NCI-H526 treated with DMSO at 0.1 percent for 48 hours (cell line): Measurements from ENCODE around the gene GPA33.

ENCODE experiments used
- DNase-seq: peaks from one replicate; lab custom pipeline; 2025; lab: John Stamatoyannopoulos, UW

The GPA33 gene, protein sequence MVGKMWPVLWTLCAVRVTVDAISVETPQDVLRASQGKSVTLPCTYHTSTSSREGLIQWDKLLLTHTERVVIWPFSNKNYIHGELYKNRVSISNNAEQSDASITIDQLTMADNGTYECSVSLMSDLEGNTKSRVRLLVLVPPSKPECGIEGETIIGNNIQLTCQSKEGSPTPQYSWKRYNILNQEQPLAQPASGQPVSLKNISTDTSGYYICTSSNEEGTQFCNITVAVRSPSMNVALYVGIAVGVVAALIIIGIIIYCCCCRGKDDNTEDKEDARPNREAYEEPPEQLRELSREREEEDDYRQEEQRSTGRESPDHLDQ

DNA sequence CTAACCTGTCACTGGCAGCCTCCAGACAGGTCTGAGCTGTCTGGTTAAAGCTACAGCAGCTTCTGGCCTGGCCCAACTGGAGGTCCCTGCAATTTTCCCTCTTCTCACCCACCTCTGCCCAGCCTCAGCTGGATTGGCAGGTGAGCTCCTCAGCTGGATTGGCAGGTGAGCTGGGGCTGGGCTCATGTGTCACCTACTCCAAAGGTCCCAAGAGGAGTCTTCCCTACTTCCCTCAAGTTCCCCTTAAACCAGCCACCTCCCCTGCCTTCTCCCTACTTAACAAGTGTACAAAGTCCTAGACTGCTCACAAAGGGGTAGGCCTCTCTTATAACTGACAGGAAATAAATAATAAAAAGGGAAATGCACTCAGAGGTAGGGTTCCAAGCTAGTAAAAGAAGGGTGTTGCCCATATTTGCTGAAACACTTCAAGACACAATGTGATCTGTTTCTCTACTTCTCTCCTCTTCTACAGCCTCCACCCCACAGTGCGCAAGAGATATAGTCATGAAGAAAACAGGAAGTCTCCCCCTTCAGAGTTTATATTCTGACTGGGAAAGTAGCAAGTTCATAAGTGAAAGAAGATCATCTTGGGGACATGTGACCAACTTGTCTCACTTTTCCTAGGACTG is at the start of gene GPA33:
Gene GPA33 (minus strand): TSS at position 64 of the 629 bp plus-strand sequence. CDS start 90 bp downstream, outside the sequence.
- DNase-seq = no peak

DNA sequence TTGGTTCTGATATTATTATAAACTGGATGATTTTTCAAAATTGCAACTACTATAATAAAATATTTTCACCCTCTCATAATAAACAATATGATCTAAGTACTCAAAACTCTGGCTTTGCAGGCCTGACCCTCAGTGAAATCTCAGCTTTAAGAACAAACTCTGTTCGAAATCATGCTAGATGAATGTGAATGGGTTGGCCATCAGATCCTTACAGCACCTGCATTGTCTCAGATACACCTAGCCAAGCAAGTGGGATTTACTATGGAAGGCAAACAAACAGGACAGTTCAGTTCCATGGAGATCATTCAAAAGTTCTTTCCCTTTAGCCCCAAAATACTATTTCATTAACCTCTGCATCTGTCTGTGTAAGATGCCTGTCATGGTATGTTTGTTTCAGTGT is 48.5 kb upstream of the GPA33 start:
- DNase-seq = no peak

DNA sequence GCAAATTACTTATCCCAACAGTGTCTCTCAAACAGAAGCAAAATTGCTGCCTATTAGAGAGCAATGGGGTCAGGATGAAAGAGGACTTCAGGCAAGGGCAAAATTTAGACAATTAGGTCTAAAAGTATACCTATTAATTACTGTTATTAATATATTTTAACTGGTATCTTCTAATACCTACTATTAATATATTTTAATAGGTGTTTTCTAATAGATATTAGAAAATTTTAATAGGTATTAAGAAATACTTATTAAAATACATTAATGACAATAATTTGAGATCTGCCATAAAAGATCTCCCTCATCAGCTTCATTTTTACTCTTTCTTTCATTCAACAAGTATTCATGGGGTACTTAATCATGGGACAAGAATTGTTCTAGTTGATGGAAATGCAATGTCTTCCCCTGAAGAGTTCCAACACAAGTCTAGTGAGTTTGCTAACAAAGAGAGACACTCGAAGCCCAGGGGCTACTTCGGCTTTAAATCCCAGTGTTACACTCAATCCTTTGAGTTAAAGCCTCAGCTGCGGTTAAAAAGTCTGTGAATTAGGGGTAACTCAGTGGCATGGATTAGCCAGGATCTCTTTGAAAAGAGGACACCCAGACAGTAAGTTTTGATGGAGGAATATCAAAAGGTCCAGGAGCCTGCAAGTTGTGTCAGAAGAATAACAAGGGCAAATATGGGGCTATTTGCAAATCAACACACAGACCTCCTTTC is 47.8 kb upstream of the GPA33 start:
- no peak for DNase-seq

DNA sequence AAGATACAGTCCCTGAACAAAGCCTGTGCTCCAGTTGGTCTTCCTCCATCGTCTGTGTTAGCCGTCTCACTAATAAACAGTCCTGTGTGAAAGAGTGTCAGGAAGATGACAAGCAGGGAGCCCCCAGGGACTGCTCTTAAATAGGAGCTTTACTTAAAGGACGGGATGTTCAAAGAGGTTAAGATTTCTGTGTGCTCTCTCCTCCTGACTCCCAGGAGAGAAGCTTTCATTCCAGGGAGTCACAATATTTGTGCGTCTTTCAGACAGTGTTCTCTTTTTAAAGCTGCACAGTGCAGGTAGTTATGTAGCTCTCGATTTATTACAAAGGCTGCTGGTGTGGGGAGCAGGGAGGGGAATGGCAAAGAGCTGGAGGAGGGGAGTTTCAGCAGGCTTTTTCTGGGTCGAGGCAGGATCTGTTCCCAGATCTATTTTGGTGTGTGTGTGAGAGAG is 47.2 kb upstream of the GPA33 start:
- peak; percentile 58 for DNase-seq

DNA sequence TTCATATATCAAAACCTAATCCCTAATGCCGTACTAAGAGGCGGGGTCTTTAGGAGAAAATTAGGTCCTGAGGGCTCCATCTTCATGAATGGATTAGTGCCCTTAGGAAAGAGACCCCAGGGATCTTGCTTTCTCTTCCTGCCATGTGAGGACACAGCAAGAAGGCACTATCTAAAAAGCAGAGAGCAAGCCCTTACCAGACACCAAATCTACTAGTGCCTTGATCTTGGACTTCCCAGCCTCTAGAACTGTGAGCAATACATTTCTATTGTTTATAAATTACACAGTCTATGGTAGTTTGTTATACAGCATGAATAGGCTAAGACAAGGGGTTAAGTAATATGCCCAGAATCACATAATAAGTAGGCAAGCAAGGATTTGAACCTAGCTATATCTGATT is 46.6 kb upstream of the GPA33 start:
- DNase-seq = no peak

DNA sequence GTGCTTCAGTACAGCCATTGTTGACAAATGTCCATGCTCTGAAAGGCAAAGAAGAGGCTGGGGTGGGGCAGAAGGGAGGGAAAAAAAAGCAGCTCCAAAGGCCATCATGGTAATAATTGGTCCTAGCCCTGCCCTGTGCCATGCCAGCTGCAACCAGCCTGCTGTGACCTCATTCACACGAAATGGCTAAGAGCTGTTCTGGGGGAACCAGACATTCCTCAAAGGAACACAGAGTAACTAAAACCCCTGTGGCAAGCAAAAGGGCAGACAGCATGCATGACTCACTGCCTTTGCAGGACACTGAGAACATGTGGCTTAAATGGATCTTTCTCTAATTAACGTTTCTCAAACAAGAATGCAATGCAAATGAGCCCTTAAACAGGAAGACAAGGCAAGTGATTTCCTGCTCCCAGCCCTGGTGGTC is 46.0 kb upstream of the GPA33 start:
- DNase-seq = no peak

DNA sequence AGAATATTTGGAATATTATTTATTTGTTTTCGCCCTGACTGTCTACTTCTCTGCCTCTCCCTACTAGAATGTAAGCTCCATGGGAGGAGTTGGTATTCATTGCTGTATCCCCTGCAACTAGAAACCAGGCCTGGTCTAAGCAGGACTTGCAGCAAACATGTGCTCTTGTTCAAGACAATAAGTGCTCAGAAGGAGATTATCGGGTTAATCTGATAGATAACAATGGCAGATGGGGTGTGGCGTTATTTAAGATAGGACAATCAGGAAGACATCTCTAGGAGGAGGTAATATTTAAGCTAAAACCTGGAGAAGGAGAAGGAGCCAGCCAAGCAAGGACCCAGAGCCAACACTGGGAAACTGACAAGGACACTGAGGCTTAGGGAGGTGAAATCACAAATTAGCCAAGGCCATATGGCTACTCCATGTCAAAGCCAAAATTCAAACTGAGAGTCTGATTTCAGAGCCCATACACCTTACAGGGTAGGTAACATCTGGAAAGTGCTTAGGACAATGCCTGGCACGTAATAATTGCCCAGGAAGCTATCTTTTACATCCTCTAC is 45.2 kb upstream of the GPA33 start:
- DNase-seq = no peak

DNA sequence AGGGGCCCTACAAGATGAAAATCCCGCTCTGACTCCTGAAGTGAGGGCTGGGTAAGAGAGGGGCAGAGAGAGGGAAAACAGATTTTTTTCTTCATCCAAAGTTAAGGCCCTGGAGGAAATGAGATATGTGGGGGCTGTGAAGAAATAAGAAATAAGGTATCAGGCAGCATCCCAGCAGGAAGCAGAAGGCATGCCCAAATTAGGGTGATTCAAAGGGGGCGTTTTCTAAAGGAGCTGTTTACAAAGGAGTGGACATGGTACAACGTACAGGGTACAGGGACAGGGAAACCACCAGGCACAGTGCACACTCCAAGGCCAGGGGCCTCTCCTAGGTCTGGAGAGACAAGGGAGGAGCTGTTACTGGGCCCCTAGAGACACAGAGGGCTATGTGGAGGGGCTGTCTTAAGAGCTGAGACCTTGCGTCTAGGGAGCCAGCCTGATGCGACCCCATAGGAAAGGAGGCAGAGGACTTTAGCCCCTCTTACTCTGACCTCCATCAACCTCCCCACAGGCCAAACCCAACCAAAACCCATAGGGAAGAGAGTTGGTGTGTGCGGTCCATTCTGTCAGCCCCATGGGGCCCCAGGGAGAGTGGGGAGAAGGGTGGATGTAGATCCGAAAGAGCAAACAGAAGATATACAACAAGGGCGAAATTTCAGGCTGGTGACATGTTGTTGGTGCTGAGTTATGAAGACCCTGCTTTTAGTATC is 42.3 kb upstream of the GPA33 start:
- no peak for DNase-seq

DNA sequence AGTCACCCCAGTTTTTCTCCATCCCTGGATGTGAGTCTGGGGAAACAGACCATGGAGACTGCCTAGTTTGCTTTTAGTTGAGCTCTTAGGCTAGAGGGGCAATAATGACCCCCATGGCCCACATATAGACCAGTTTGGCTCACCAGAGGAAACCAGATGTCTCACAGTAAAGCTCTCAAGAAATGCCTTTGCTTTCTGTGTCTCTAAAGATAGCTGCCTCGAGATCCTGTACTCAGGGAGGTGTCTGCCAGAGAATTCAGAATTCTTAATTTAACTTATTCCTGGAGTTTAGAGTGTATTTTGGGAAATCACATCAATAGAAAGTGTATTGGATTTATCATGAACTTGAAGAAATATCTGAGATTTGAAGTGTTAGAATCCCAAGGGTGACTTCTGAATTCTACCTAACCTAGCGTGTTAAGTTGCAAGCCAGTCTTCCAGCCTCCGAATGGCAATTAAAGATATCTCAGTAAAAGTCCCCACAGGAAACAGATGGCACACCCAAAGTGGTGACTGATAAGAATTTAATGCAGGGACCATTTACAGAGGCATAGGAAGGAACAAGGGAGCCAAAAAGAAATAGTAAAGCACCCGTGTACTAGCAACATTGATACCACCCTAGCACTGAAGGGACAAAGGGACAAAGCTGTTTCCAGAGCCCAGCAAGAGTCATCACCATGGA is 40.8 kb upstream of the GPA33 start:
- DNase-seq = no peak

DNA sequence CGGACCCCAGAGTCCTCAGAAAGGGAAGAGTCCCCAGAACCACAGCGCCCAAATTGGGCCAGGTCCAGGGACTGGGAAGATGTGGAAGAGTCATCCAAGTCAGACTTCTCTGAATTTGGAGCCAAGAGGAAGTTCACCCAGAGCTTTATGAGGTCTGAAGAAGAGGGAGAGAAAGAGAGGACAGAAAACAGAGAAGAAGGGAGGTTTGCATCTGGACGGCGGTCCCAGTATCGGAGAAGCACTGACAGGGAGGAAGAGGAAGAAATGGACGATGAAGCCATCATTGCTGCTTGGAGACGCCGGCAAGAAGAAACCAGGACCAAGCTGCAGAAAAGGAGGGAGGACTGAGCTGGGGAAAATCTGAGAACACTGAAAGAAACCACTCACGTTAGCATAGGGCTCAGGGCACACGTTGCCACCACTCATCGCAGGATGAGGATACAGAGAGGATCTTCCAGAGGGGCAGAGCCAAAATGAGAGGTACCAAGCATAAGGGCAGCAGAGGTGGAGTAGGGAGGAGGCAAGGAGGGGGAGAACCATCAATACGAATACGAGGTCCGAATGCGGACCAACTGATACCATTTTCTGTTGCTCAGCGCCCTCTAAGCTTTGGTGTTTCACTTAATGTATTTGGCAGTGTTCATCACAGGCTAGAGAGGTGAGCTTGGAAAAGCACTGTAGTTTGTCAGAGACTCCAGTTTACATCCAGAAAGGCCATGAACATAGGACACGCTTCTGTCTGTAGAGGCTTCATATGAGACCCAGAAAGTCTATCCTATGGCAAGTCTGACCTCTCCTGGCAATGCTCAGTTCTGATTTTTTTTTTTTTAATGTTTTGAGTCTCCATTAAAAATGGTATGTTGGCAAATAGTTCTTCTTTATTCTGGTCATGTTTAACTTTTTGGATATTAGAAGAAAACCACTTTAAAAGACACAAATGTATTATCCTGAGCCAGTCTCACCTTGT is 38.4 kb upstream of the GPA33 start:
- peak; percentile 29 for DNase-seq

DNA sequence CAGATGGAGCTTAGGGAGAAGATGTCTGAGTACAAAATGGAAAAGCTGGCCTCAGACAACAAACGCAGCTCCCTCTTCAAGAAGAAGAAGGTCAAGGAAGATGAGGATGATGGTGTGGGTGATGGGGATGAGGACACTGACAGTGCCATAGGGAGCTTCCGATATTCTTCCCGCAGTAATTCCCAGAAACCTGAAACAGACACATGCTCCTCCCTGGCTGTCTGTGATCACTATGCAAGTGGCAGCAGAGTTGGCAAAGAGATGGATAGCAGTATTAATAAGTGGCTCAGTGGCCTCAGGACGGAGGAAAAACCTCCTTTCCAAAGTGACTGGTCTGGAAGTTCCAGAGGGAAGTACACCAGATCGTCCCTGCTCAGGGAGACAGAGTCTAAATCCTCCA is 37.5 kb upstream of the GPA33 start:
- no peak for DNase-seq

DNA sequence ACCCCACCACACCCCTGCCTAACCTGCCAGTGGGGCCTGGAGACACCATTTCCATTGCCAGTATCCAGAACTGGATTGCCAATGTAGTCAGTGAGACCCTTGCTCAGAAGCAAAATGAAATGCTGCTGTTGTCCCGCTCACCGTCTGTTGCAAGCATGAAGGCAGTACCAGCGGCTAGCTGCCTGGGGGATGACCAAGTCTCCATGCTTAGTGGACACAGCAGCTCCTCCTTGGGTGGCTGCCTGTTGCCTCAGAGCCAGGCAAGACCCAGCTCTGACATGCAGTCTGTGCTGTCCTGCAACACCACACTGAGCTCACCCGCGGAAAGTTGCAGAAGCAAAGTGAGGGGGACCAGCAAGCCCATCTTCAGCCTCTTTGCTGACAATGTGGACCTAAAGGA is 37.1 kb upstream of the GPA33 start:
- no peak for DNase-seq

DNA sequence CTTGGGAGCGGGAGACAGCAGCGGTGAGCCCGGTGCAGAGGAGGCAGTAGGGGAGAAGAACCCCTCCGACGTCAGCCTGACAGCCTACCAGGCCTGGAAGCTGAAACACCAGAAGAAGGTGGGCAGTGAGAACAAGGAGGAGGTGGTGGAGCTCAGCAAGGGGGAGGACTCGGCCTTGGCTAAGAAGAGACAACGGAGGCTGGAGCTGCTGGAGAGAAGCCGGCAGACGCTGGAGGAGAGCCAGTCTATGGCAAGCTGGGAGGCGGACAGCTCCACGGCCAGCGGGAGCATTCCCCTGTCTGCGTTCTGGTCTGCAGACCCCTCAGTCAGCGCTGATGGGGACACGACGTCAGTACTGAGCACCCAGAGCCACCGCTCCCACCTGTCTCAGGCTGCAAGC is 36.6 kb upstream of the GPA33 start:
- DNase-seq = no peak

DNA sequence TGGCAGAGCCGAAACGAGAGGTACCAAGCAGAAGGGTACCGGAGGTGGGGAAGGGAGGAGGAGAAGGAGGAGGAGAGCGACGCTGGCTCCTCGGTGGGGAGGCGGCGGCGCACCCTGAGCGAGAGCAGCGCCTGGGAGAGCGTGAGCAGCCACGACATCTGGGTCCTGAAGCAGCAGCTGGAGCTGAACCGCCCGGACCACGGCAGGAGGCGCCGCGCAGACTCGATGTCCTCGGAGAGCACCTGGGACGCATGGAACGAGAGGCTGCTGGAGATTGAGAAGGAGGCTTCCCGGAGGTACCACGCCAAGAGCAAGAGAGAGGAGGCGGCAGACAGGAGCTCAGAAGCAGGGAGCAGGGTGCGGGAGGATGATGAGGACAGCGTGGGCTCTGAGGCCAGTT is 36.1 kb upstream of the GPA33 start:
- no peak for DNase-seq

DNA sequence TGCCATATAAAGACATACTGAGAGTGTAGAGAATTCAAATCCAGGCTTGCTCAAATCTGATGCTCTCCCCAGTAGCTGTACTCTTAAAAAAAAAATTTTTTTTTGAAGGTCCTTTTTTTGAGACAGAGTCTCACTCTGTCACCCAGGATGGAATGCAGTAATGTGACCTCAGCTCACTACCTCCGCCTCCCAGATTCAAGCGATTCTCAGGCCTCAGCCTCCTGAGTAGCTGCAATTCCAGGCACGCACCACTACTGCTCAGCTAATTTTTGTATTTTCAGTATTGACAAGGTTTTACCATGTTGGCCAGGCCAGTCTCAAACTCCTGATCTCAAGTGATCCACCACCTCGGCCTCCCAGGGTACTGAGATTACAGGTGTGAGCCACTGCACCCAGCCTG is 32.4 kb upstream of the GPA33 start:
- no peak for DNase-seq

DNA sequence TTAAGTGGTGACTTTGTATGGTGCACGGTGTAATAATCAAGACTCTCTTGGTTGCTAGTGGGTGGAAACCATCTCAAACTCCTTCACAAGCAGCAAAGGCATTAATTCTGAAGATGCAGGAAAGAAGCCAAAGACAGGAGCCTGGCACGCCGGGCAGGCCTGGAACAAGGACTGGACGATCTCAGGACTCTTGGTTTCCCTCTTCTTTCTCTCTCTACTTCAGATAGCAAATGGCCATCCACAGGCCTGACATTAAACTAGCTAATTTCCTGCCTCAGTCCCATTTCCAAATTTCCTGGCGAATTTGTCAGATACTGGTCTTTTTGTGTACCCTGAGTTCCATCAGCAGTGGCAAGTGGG is 31.9 kb upstream of the GPA33 start:
- DNase-seq = no peak

DNA sequence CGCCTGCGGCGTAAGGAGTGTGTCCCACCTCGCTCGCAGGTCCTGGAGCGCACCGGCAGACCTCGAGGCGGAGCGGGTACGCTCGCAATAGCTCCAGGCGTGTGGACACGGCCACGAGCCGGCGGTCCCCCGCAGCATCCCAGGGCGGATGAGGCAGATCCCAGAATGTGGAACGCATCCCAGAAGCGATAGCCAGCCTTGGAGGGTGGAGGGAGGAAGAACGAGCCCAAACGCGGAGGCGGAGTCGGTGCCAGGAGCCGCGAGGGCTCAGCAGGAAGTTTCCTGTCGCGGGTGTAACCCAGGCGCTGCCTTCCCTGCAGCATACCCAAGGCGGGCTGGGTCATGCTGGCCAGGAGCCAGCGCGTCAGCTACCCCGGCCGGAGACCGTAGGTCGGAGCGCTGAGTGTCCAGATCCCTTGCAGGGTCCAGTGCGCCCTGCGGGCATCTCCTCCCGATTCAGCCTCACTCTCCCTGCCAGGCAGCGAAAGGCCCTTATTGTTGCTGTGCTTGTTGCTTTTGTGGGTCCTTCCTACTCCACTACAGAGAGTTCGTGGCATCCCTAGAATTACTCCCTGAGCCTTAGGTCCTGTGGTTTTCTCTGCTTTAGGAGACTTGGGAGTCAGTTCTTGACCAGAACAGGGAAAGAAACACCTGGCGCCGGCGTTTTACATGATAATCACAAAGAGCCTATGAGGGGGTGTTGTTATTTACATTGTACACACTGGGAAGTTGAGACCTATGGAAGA is 31.4 kb upstream of the GPA33 start:
- DNase-seq = peak; percentile 21

DNA sequence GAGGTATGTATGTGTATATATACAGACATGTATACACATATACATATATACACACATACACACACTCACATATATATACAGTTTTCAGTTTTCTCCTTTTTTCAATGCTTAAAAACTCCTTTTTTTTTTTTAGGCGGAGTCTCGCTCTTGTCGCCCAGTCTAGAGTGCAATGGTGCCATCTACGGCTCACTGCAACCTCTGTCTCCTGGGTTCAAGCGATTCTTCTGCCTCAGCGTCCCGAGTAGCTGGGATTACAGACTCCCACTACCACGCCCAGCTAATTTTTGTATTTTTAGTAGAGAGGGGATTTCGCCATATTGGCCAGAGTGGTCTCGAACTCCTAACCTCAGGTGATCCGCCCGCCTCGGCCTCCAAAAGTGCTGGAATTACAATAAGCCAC is 30.7 kb upstream of the GPA33 start:
- DNase-seq = no peak

DNA sequence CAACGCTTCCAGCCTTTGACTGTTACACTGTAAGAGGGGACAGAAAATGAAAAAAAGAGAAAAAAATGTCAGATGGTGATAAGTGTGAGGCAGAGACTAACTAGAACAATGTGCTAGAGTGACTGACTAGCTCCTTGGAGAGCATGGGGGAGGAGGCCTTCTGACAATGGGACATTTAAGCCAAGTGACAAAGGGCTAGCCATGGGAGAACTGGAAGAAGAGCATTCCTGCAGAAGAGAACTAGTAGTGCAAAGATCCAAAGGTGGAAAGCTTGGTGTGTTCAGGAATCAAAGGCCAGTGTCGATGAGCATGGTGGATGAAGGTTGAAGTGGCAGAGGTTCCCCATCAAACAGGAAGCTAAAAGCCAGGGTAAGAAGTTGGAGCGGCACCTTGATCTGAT is 29.5 kb upstream of the GPA33 start:
- no peak for DNase-seq

DNA sequence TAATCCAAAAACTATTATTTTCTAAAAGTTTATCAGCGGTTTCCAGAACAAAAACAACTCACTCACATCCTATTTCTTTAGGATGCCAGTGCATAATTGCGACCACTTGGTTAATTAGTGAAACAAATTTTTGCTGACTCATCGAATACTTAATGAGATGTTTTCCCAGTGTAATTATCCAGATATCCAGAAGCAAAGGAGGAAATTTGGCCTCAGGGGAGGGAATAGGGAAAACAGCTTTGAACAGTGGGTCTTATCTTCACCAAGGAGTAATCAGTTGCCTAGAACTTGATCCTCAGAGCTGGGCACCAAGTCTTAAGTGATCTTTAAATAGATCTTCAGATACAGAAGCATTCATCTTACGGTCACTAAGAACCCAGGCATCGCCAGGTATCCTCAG is 28.0 kb upstream of the GPA33 start:
- DNase-seq = peak; percentile 48
